ENCODE data around the gene WBP1. TPM values are rescaled to one million over a fixed set of nuclear protein-coding genes. Genes with fewer than 3 reads are reported as not detected.
"Not testable (repeated sequence)": the region's sequence is repeated elsewhere in the genome, so short reads cannot be mapped to it uniquely, and the experiment has no call there.

The WBP1 gene
- total RNA-seq, 2 experiments from 2014 or later = 52.5 to 52.6 TPM

DNA sequence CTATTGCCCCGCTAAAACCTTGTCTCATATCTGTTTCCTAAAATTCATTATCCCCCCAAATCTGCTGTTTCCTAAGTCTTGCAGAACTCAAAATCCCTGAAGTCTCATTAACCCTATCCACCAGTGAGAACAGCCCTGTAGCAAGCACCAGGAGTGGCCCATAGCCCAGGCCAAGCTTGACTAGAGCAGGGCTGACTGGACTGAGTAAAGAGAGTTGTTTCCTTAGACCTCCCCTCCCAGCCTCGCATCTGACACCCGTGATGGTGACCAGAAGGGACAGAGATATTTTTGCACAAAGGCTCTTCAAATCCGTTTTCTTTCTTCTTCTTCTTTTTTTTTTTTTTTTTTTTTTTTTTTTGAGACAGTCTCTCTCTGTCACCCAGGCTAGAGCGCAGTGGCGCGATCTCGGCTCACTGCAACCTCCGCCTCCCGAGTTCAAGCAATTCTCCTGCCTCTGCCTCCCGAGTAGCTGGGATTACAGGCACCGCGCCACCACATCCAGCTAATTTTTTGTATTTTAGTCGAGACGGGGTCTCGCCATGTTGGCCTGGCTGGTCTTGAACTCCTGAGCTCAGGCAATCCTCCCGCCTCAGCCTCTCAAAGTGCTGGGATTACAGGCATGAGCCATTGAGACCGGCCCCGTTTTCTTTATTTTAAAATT lies 37.7 kb upstream of the WBP1 start:
- H3K4me3 Mint-ChIP-seq = peak overlapping the region; percentile 97
- peak overlapping the region; percentile 97 for H3K27ac Mint-ChIP-seq
- ChIA-PET CTCF (interaction anchor here (0.6 to 2.3 kb wide), 5 partner anchors 14 to 1158 kb away, joined by 3 to 7 read pairs (median 4); no protein-coding TSS in a partner anchor), POLR2A (interaction anchor here (1.0 to 1.2 kb wide), 2 partner anchors 34 to 37 kb away, joined by 3 to 6 read pairs; partner anchors contain the start of genes INO80B and WBP1)
- peaks cover 22% of the 10 kb centered on the region for H3K36me3 Mint-ChIP-seq (ENCODE audit: low read depth)
- H3K4me1 Mint-ChIP-seq = peaks cover 45% of the 10 kb centered on the region
- not testable (repeated sequence) for DNase-seq, H3K27me3 Mint-ChIP-seq, H3K9me3 Mint-ChIP-seq

DNA sequence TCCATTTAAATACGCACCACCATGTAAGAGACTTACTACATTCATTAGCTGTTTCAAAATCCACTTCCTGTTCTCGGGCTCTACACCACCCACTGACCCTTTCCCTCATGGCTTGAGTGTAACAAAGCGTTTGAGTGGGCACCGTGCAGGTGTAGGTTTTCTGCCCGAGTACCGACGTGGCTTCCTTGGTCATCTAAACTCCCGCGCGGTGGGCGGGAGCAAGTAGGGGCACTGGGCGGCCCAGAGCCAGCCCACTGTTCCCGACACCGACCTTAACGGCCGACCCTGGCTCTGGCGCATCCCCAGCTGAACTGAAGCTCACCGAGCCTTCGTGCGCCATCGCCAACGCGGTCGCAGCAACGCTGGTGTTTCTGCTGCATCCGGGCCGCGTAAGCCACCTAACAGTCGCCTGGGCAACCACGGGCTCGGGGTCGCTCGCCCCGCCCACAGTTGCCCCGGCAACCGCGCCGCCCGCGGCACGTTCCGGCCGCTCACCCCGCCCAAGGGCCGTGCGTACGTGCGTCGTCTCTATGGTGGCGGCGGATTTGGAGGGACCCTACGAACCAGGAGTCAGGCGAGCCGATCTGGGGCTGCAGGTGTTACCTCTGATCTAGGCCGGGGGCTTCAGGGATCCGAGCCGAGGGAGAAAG lies 36.9 kb upstream of the WBP1 start, which contains the start of the genes C2orf81 and WDR54:
Gene C2orf81 (minus strand): TSS at position 399 of the 650 bp plus-strand sequence. CDS start 59 bp downstream, at position 340.
Gene WDR54 (plus strand): TSS at position 510 of the 650 bp plus-strand sequence. CDS start 424 bp downstream, outside the sequence.
- Mint-ChIP-seq H3K27ac (peak within 1 kb of the TSS; percentile 97), H3K9me3 (no peaks in the 10 kb centered on the region), H3K4me3 (peak within 1 kb of the TSS; percentile 97)

DNA sequence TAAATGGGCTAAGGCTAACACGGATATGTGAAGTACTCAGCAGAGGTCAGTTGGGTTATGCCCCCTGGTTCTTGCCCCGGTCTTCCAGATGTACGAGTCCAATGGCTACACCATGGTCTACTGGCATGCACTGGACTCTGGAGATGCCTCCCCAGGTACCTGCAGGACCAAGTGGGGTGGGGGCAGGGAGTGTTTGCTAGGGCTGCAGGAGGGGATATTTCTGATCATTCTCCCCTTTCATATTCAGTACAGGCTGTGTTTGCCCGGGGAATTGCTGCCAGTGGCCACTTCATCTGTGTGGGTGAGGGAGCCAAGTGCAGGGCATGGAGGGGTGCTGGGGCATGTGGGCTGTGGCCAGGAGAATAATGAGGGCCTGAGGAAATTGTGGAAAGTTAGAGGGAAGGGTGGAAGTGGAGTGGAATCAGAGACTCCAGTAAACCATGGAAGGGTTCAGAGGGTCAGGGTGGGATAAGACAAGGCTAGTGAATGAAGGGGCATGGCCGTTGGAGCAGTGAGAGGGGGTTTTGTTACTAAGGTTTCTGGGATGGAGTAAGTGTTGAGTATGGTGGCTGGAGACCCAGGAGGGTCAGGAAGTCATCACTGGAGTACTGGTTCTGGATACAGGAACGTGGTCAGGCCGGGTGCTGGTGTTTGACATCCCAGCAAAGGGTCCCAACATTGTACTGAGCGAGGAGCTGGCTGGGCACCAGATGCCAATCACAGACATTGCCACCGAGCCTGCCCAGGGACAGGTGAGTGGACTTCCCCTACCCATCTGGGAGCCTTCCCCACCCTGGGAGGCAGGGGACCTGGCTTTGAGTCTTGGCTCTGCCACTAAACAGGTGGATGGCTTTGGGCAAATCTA lies 34.8 kb upstream of the WBP1 start:
- ChIA-PET POLR2A (no interaction called here), CTCF (interaction anchor here (0.8 to 1.0 kb wide), 2 partner anchors 31 to 32 kb away, joined by 3 read pairs; no protein-coding TSS in a partner anchor)
- Mint-ChIP-seq H3K27ac (peak overlapping the region; percentile 97), H3K9me3 (no peaks in the 10 kb centered on the region), H3K4me3 (peak overlapping the region; percentile 97), H3K27me3 (peaks cover 2% of the 10 kb centered on the region), H3K36me3 (ENCODE audit: low read depth) (peaks cover 27% of the 10 kb centered on the region), H3K4me1 (peaks cover 35% of the 10 kb centered on the region)
- no peak for DNase-seq

More for the DNA sequence above, 36.9 kb upstream of the WBP1 start, which contains the start of the genes C2orf81 and WDR54:
- Mint-ChIP-seq H3K4me1 (peaks cover 40% of the 10 kb centered on the region), H3K27me3 (peaks cover 2% of the 10 kb centered on the region), H3K36me3 (ENCODE audit: low read depth) (peaks cover 24% of the 10 kb centered on the region)
- DNase-seq = peak; percentile 95
- ChIA-PET POLR2A (interaction anchor here (1.0 to 1.2 kb wide), 2 partner anchors 33 to 37 kb away, joined by 3 to 6 read pairs; partner anchors contain the start of genes INO80B and WBP1), CTCF (interaction anchor here (0.6 to 2.3 kb wide), 7 partner anchors 12 to 1159 kb away, joined by 3 to 7 read pairs (median 3); no protein-coding TSS in a partner anchor)

DNA sequence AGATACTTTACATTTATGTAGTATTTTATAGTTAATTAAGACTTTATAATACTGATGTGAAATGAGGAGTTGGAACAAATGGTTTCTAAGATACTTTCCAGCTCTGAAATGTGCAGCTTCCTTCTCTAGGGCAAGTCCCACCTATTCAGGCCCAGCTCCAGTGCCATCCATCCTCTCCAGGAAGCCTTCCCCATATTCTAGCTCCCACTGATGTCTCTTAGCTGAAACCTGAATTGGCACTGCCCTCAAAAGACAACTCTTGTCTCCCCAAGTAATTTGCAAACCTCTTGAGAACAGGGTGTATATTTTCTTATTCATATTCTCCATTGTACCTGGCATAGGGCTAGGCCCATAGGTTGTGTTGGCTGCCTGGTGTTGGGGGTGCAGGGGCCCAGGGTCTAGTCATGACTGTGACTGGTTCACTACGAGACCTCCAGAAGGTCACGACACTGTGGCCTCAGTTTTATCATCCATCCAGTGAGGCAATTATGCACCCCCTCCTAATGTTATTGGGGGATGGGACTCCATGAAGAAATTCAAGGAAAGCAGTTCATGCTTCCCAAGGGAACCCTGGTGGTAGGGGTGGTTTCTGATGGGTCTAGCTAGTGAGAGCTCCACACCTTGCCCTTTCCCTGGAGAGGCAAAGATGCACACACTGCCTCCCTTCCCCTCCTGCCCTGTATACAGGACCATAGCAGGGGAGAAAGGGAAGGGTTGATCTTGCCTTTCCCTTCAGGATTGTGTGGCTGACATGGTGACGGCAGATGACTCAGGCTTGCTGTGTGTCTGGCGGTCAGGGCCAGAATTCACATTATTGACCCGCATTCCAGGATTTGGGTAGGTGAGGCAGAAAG lies 33.9 kb upstream of the WBP1 start:
- CTCF ChIA-PET = interaction anchor here (1.0 kb wide), 1 partner anchor 33 kb away, joined by 3 read pairs; no protein-coding TSS in a partner anchor
- DNase-seq = no peak
- Mint-ChIP-seq H3K4me3 (no peak overlapping the region), H3K4me1 (peaks cover 35% of the 10 kb centered on the region), H3K36me3 (ENCODE audit: low read depth) (peaks cover 27% of the 10 kb centered on the region), H3K27ac (no peak overlapping the region), H3K27me3 (peaks cover 2% of the 10 kb centered on the region), H3K9me3 (no peaks in the 10 kb centered on the region)
- POLR2A ChIA-PET = no interaction called here

DNA sequence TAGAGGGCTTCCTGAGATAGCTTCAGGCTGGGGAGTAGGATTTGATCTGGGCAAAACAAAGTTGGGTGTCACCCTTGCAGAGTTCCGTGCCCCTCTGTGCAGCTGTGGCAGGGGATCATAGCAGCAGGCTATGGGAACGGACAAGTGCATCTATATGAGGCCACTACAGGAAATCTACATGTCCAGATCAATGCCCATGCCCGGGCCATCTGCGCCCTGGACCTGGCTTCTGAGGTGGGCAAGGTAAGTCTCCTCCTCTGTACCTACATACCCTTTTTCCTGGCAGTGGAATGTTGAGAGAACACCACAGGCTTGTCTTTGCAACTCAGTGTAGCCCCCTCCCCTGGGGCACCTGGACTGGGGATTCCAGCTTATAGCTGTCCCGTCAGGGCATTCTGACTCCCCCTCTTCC lies 33.2 kb upstream of the WBP1 start:
- Mint-ChIP-seq H3K4me1 (peaks cover 33% of the 10 kb centered on the region), H3K36me3 (ENCODE audit: low read depth) (peaks cover 27% of the 10 kb centered on the region), H3K27ac (no peak overlapping the region), H3K9me3 (no peaks in the 10 kb centered on the region), H3K27me3 (peaks cover 2% of the 10 kb centered on the region), H3K4me3 (no peak overlapping the region)
- POLR2A ChIA-PET = no interaction called here
- DNase-seq = no peak
- CTCF ChIA-PET = no interaction called here

DNA sequence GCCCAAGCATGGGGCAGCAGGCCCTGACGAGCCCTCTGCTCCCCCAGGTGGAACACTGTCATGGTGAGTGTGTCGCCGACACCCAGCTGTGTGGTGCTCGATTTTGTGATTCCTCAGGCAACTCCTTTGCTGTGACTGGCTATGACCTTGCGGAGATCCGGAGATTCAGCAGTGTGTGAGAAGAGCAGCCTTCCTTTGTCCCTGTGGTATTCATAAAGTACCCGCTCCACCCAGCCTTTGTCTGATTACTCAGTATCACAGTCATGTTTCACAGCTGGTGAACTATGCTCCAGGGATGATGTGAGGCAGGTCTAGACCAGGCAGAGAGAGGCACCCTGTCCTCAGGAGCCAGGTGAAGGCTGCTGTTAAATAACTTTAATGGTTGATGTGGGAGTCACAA lies 32.7 kb upstream of the WBP1 start:
- H3K27ac Mint-ChIP-seq = no peak overlapping the region
- peaks cover 27% of the 10 kb centered on the region for H3K36me3 Mint-ChIP-seq (ENCODE audit: low read depth)
- no peak for DNase-seq
- H3K9me3 Mint-ChIP-seq = no peaks in the 10 kb centered on the region
- ChIA-PET POLR2A (no interaction called here), CTCF (no interaction called here)
- no peak overlapping the region for H3K4me3 Mint-ChIP-seq
- H3K27me3 Mint-ChIP-seq = no peaks in the 10 kb centered on the region
- H3K4me1 Mint-ChIP-seq = peaks cover 28% of the 10 kb centered on the region

DNA sequence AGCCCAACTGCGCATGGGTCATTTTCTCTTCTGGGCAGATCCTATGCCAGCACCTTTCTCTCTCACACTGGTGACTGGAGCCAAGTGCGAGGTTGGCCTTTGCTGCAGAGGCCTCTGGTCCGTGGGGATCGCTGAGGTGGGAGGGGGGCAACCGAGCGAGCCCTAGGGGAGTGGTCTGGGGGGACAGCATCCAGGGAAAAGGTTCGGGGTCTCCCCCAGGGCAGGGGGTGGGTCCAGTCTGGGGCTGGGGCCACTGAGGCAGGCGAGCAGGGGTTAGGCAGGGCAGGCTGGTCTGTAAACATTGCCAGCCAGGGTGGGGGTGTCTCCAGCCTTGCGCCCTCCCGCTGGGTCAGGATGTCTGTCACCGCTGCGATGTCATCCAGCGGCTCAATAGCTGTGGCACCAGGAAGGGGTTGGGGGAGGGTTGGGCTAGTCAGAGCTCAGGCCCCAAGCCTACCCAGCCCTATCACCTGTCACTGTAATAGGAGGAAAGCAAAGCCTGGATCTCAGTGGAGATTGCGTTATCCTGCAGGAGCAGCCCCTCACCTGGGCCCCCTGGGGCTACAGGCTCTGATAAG lies 32.0 kb upstream of the WBP1 start:
- H3K4me1 Mint-ChIP-seq = peaks cover 22% of the 10 kb centered on the region
- no peak overlapping the region for H3K27ac Mint-ChIP-seq
- peaks cover 27% of the 10 kb centered on the region for H3K36me3 Mint-ChIP-seq (ENCODE audit: low read depth)
- ChIA-PET POLR2A (no interaction called here), CTCF (interaction anchor here (1.5 kb wide), 1 partner anchor 14 kb away, joined by 5 read pairs; no protein-coding TSS in a partner anchor)
- no peak for DNase-seq
- H3K4me3 Mint-ChIP-seq = no peak overlapping the region
- no peaks in the 10 kb centered on the region for H3K9me3 Mint-ChIP-seq
- no peaks in the 10 kb centered on the region for H3K27me3 Mint-ChIP-seq

DNA sequence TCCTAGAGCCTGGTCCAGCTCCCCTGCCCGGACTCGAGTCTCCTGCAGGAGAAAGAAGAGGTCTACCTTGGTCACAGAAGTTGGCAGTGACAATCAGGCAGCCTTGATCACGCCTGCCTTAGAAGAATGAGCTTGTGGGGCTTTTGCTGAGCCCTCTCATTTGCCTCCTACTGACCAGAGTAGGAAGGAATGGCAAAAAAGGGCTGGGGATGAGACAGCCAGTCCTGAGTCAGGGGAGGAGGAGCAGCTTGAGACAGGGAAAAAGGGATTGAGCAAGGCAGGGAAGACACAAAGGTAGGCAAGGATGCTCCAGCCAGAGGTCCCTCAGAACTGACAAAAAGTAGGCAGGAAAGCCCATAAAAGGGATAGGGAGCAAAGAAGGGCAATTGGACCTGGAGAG lies 30.7 kb upstream of the WBP1 start:
- ChIA-PET POLR2A (no interaction called here), CTCF (interaction anchor here (1.2 to 1.5 kb wide), 2 partner anchors 13 to 33 kb away, joined by 3 to 5 read pairs; no protein-coding TSS in a partner anchor)
- Mint-ChIP-seq H3K9me3 (no peaks in the 10 kb centered on the region), H3K4me1 (peaks cover 14% of the 10 kb centered on the region), H3K4me3 (no peak overlapping the region), H3K27ac (no peak overlapping the region), H3K36me3 (ENCODE audit: low read depth) (peaks cover 22% of the 10 kb centered on the region), H3K27me3 (no peaks in the 10 kb centered on the region)
- no peak for DNase-seq

DNA sequence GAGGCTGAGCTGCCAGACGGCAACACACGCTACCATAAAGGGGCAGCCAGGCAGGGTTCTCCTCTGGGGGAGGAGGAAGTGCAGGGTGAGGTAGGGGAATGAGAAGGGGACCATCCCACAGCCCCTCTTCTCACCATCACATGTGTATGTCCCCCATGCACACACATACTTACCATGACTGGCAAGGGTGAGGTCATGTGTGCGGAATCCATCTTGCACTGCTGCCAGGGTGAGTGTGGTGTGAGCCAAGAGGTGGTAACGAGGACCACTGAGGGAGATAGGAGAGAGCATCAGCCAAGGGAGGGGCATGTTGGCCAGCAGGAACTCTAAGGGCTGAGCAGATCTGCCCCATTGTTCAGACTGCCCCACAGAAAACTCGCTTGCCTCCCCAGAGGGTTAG lies 29.6 kb upstream of the WBP1 start:
- H3K27ac Mint-ChIP-seq = peak overlapping the region; percentile 11
- CTCF ChIA-PET = no interaction called here
- H3K4me3 Mint-ChIP-seq = no peak overlapping the region

DNA sequence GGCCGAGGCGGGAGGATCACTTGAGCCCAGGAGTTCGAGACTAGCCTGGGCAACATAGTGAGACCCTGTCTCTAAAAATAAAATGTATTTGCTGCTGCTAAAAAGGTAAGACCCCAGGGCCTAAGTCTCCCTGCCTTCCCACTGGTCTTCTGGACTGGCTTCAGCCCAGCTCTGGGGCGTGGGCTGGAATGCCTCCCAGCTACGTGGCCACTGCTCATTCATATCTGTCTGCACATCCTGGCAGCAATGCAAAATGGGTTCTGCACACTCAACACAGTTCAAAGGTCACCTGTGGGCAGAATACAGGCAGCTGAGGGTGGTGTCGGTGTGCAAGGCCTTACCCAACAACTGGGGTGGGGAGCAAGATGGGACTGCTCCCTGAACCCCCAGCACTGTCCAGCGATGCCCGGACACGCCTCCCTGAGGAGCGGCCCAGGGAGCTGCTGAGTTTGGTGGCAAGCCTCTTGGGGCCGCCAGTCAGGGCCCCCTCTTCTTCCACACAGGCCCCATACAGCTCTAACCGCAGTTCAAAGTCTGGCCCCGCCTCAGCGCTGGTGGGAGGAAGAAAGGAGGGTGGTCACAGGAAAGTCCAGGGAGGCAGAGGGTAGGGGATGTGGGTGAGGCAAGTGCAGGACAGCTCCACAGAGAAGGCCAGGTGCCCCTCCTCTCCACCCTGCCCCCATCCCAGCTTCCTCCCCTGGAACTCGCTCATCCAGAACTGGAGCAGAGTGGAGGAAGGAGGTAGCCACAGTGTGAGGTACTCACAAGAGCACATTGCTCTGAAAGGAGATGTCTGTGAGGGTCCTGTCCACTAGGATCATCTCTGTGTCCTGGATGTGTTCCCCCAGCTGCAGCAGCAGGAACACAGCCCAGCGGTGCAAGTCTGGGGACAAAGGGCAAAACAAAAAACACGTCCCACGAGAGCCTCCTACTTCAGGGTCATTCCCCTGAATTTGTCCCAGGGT lies 28.5 kb upstream of the WBP1 start:
- Mint-ChIP-seq H3K36me3 (ENCODE audit: low read depth) (peaks cover 12% of the 10 kb centered on the region), H3K27ac (no peak overlapping the region), H3K27me3 (no peaks in the 10 kb centered on the region), H3K4me3 (no peak overlapping the region), H3K4me1 (no peaks in the 10 kb centered on the region), H3K9me3 (no peaks in the 10 kb centered on the region)
- POLR2A ChIA-PET = no interaction called here
- CTCF ChIA-PET = interaction anchor here (1.5 to 2.3 kb wide), 3 partner anchors 11 to 102 kb away, joined by 3 to 6 read pairs (median 5); no protein-coding TSS in a partner anchor
- DNase-seq = no peak

More for the DNA sequence above, 29.6 kb upstream of the WBP1 start:
- POLR2A ChIA-PET = interaction anchor here (0.6 kb wide), 1 partner anchor 95 kb away, joined by 3 read pairs; no protein-coding TSS in a partner anchor
- Mint-ChIP-seq H3K27me3 (no peaks in the 10 kb centered on the region), H3K9me3 (no peaks in the 10 kb centered on the region), H3K4me1 (peaks cover 2% of the 10 kb centered on the region), H3K36me3 (ENCODE audit: low read depth) (peaks cover 13% of the 10 kb centered on the region)
- no peak for DNase-seq
